Calu3 (cell line): ENCODE data around the gene STK17A. TPM values are rescaled to one million over a fixed set of nuclear protein-coding genes. Genes with fewer than 3 reads are reported as not detected.
A peak's percentile ranks its signal among the peaks of the same experiment; 100 is the strongest.
"Not testable (repeated sequence)": the region's sequence is repeated elsewhere in the genome, so short reads cannot be mapped to it uniquely, and the experiment has no call there.

Experiments
- BruUV-seq: library from RNA; stranded (reverse); fragments of 400-500 nt; replicated peaks from 2 replicates; lab custom pipeline; 2021; lab: Mats Ljungman, UMichigan
- CTCF ChIA-PET: fragments of 300-600 bp; sonication (Branson Sonifier 250); formaldehyde crosslinking; loops from one replicate; lab custom pipeline; 2022; ENCODE audit warnings: antibody characterized with exemption; lab: Charles Lee
- DNase-seq: peaks from one replicate; pipeline ENCODE4 v3.0.0; 2022
- H3K27ac Mint-ChIP-seq: one replicate; pipeline ENCODE4 v1.8.0; 2022; ENCODE audit warnings: mixed read lengths; ENCODE audit not compliant: unreplicated experiment
- H3K27me3 Mint-ChIP-seq: one replicate; pipeline ENCODE4 v1.8.0; 2022; ENCODE audit warnings: mixed read lengths; ENCODE audit not compliant: unreplicated experiment
- H3K36me3 Mint-ChIP-seq: one replicate; pipeline ENCODE4 v1.8.0; 2022; ENCODE audit warnings: mild to moderate bottlenecking, moderate library complexity, mixed read lengths; ENCODE audit not compliant: insufficient read depth, unreplicated experiment
- H3K4me1 Mint-ChIP-seq: one replicate; pipeline ENCODE4 v1.8.0; 2022; ENCODE audit warnings: mild to moderate bottlenecking, low read depth, mixed read lengths; ENCODE audit not compliant: unreplicated experiment
- H3K4me3 Mint-ChIP-seq: one replicate; pipeline ENCODE4 v1.8.0; 2022; ENCODE audit warnings: mild to moderate bottlenecking, low read depth, moderate library complexity, mixed read lengths; ENCODE audit not compliant: unreplicated experiment
- H3K9me3 Mint-ChIP-seq: one replicate; pipeline ENCODE4 v1.8.0; 2022; ENCODE audit warnings: low read depth, mixed read lengths; ENCODE audit not compliant: unreplicated experiment
- CTCF ChIP-seq: fragments of 200-600 bp; IDR thresholded peaks from one replicate; pipeline ENCODE4 v1.8.0; 2022; ENCODE audit warnings: antibody characterized with exemption; ENCODE audit not compliant: unreplicated experiment
- intact Hi-C: fragments of 100-400 bp; cut with micrococcal nuclease; formaldehyde crosslinking; loops from one replicate; pipeline ENCODE4 v1.10.0; 2022; ENCODE audit not compliant: unreplicated experiment
- total RNA-seq: library from RNA; stranded (reverse); gene quantifications from 2 replicates; pipeline ENCODE4 v1.2.3, GENCODE V29; 2022

STK17A gene
- total RNA-seq, 1 experiment from 2014 or later, result 53.5 TPM

GRCh38 chr7:43666938-43667337 is 84.0 kb downstream of the STK17A start:
- Mint-ChIP-seq H3K27me3 (no peaks in the 10 kb centered on the region), H3K9me3 (peaks cover 6% of the 10 kb centered on the region), H3K36me3 (peaks cover 20% of the 10 kb centered on the region), H3K27ac (no peak overlapping the region), H3K4me1 (peaks cover 56% of the 10 kb centered on the region), H3K4me3 (no peak overlapping the region)
- CTCF ChIA-PET, result no interaction called here
- no peak for TF ChIP-seq CTCF
- intact Hi-C loops, result no loop called here
- no TSS peak for BruUV-seq
- DNase-seq, result no peak

GRCh38 chr7:43668035-43668434 is 85.1 kb downstream of the STK17A start:
- BruUV-seq, result no TSS peak
- H3K4me3 Mint-ChIP-seq, result no peak overlapping the region
- peaks cover 24% of the 10 kb centered on the region for H3K36me3 Mint-ChIP-seq
- intact Hi-C loops, result no loop called here
- H3K27me3 Mint-ChIP-seq, result no peaks in the 10 kb centered on the region
- TF ChIP-seq CTCF, result no peak
- DNase-seq, result no peak
- peaks cover 56% of the 10 kb centered on the region for H3K4me1 Mint-ChIP-seq
- peaks cover 12% of the 10 kb centered on the region for H3K9me3 Mint-ChIP-seq
- H3K27ac Mint-ChIP-seq, result peak overlapping the region; percentile 29
- CTCF ChIA-PET, result interaction anchor here (1.2 kb wide), 1 partner anchor 8 kb away, joined by 3 read pairs; no protein-coding TSS in a partner anchor

GRCh38 chr7:43669286-43670081 is 86.6 kb downstream of the STK17A start:
- intact Hi-C loops, result no loop called here
- H3K27me3 Mint-ChIP-seq, result no peaks in the 10 kb centered on the region
- peak overlapping the region; percentile 58 for H3K27ac Mint-ChIP-seq
- H3K4me1 Mint-ChIP-seq, result peaks cover 68% of the 10 kb centered on the region
- peaks cover 28% of the 10 kb centered on the region for H3K36me3 Mint-ChIP-seq
- no TSS peak for BruUV-seq
- H3K4me3 Mint-ChIP-seq, result peak overlapping the region; percentile 6
- TF ChIP-seq CTCF, result no peak
- peaks cover 14% of the 10 kb centered on the region for H3K9me3 Mint-ChIP-seq
- peak; percentile 24 for DNase-seq
- CTCF ChIA-PET, result interaction anchor here (0.8 to 1.6 kb wide), 3 partner anchors 21 to 87 kb away, joined by 4 to 5 read pairs (median 5); partner anchors contain the start of gene STK17A

DNA sequence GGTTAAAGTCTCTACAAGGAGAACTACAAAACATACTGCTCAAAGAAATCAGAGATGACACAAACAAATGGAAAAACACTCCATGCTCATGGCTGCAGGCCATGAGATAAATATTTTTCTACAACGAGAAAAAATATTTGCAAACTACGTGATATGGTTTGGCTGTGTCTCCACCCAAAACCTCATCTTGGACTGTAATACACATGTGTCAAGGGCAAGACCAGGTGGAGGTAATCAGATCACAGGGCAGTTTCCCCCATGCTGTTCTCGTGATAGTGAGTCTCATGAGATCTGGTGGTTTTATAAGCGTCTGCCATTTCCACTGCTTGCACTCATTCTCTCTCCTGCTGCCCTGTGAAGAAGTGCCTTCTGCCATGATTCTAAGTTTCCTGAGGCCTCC is 88.6 kb downstream of the STK17A start:
- Mint-ChIP-seq H3K27me3 (no peaks in the 10 kb centered on the region), H3K4me3 (no peak overlapping the region), H3K27ac (peak overlapping the region; percentile 50), H3K36me3 (peaks cover 34% of the 10 kb centered on the region), H3K9me3 (peaks cover 14% of the 10 kb centered on the region), H3K4me1 (peaks cover 66% of the 10 kb centered on the region)
- DNase-seq, result no peak
- CTCF ChIA-PET, result interaction anchor here (0.5 kb wide), 1 partner anchor 89 kb away, joined by 5 read pairs; no protein-coding TSS in a partner anchor
- TF ChIP-seq CTCF, result no peak
- BruUV-seq, result no TSS peak
- intact Hi-C loops, result no loop called here

GRCh38 chr7:43673243-43673976 is 90.5 kb downstream of the STK17A start:
- CTCF ChIA-PET, result interaction anchor here (0.8 to 2.3 kb wide), 3 partner anchors 24 to 91 kb away, joined by 3 to 7 read pairs (median 4); partner anchors contain the start of gene STK17A
- BruUV-seq, H3K4me3 Mint-ChIP-seq, intact Hi-C loops, DNase-seq, H3K27me3 Mint-ChIP-seq: not testable (repeated sequence)
- Mint-ChIP-seq H3K27ac (peak overlapping the region; percentile 98), H3K36me3 (peaks cover 34% of the 10 kb centered on the region), H3K9me3 (peaks cover 14% of the 10 kb centered on the region), H3K4me1 (peaks cover 51% of the 10 kb centered on the region)
